ENCODE data around the gene TRIM16.
"Not testable (repeated sequence)": the region's sequence is repeated elsewhere in the genome, so short reads cannot be mapped to it uniquely, and the experiment has no call there.

Gene TRIM16

DNA sequence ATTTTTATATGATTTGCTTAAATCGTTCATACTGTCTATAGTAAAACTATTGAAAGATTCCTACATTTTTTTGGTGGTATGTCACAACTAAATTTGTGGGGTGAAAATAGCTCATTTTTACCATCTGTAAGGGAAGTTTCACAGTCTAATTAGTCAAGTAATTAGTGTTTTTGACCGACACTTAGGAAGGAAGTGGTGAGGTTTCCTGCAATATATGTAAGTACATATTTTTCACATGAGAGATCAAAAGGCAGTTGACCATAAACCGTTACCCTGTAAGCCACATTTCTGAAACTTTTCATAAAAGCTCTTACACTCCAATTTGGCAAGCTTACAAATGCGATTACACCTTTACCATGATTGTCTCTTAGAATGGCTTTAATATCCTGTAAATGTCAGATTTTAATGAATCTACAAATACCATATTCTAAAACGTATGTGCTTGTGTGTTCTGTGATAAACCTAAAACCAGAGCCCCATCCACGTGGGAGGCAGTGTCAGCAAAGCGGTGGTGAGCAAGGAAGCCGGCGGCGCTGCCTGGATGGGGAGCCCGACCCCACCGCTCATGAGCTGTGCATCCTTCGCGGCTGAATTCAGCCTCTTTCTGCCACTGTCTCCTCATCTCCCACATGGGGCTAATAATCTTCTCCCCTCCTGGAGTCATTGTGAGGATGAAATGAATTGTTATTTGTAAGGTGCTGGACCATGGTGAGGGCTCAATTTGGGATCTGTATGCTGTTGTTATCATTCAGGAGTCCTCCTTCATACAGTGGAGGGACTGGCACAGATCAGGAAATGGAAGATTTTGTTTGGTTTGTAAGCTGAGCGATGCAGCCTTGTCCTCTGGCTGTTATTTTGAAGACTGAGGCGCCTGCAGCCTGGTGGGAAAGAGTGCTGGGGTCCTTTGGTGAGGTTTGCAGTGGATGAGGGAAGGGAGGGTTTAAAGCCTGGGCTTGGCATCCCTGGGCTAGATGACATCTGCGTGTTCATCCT lies 94.3 kb downstream of the TRIM16 start:
- H3K79me2 ChIP-seq (ENCODE audit: insufficient read depth, low read length); H3K9me3 ChIP-seq (ENCODE audit: insufficient read depth, low read depth, low read length); H2AFZ ChIP-seq (ENCODE audit: low read length); H4K20me1 ChIP-seq (ENCODE audit: insufficient read depth, low read length, poor library complexity, severe bottlenecking); H3F3A ChIP-seq (ENCODE audit: low read depth); H3K9ac ChIP-seq (ENCODE audit: low read depth, low read length, poor library complexity, severe bottlenecking); H3K36me3 ChIP-seq (ENCODE audit: insufficient read depth, low read length); H3K4me3 ChIP-seq (ENCODE audit: low read length, poor library complexity, severe bottlenecking); H3K9me2 ChIP-seq (replicated peaks; ENCODE audit: low read depth, low read length); H3K4me1 ChIP-seq (ENCODE audit: insufficient read depth, low read length, poor library complexity, severe bottlenecking): not testable (repeated sequence)
- peaks cover 73% of the 10 kb centered on the region for H3K27me3 ChIP-seq (ENCODE audit: insufficient read depth, low read length, poor library complexity, severe bottlenecking)
- peak overlapping the region; percentile 57 for H3K4me2 ChIP-seq (ENCODE audit: low read depth, low read length, poor library complexity, severe bottlenecking)

DNA sequence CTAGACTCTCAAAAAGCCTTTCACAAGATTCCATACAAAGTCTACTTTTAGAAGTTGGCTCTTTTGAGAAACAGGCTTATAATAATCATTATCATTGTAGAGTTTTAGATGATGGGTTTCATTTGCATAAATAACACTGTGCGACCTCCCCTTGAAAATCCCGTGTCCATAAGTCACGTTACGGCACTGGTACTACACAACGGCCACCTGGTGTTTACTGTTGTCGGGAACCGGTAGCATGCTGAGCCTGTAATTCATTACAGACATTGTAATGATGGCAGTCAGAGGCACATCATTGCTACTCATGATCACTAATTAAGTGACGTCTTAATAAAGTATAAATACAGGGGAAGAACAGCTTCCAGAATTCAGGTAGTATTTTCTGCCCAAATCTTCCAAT lies 96.1 kb downstream of the TRIM16 start:
- H2AFZ ChIP-seq (ENCODE audit: low read length); H3F3A ChIP-seq (ENCODE audit: low read depth); H4K20me1 ChIP-seq (ENCODE audit: insufficient read depth, low read length, poor library complexity, severe bottlenecking); H3K9me3 ChIP-seq (ENCODE audit: insufficient read depth, low read depth, low read length); H3K4me1 ChIP-seq (ENCODE audit: insufficient read depth, low read length, poor library complexity, severe bottlenecking); H3K4me2 ChIP-seq (ENCODE audit: low read depth, low read length, poor library complexity, severe bottlenecking); H3K4me3 ChIP-seq (ENCODE audit: low read length, poor library complexity, severe bottlenecking); H3K36me3 ChIP-seq (ENCODE audit: insufficient read depth, low read length); H3K79me2 ChIP-seq (ENCODE audit: insufficient read depth, low read length); H3K9me2 ChIP-seq (replicated peaks; ENCODE audit: low read depth, low read length); H3K9ac ChIP-seq (ENCODE audit: low read depth, low read length, poor library complexity, severe bottlenecking): not testable (repeated sequence)
- H3K27me3 ChIP-seq (ENCODE audit: insufficient read depth, low read length, poor library complexity, severe bottlenecking), result peaks cover 73% of the 10 kb centered on the region

DNA sequence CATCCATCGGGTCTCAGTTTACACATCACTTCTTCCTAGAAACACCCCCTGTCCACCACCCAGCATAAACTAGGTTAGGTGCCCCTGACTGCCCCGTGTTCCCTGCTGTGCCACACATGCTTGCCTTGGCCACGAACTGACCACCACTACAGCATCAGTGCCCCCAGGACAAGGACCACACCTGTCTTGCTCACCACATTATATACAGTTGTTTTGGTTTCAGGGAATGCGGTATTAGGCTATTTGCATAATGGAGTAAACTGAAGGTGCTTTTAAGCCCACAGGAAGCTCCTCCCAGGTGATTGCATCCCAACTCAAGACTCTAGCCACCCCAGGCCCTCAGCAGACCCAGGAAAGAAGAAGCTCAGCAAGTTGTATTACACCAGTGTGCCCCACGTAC lies 100.8 kb downstream of the TRIM16 start:
- not testable (repeated sequence) for H2AFZ ChIP-seq (ENCODE audit: low read length); H3K9me2 ChIP-seq (replicated peaks; ENCODE audit: low read depth, low read length); H3K9me3 ChIP-seq (ENCODE audit: insufficient read depth, low read depth, low read length); H3K4me2 ChIP-seq (ENCODE audit: low read depth, low read length, poor library complexity, severe bottlenecking); H3K4me1 ChIP-seq (ENCODE audit: insufficient read depth, low read length, poor library complexity, severe bottlenecking); H3K79me2 ChIP-seq (ENCODE audit: insufficient read depth, low read length); H3K36me3 ChIP-seq (ENCODE audit: insufficient read depth, low read length); H3F3A ChIP-seq (ENCODE audit: low read depth); H3K9ac ChIP-seq (ENCODE audit: low read depth, low read length, poor library complexity, severe bottlenecking); H4K20me1 ChIP-seq (ENCODE audit: insufficient read depth, low read length, poor library complexity, severe bottlenecking); H3K4me3 ChIP-seq (ENCODE audit: low read length, poor library complexity, severe bottlenecking)
- peaks cover 58% of the 10 kb centered on the region for H3K27me3 ChIP-seq (ENCODE audit: insufficient read depth, low read length, poor library complexity, severe bottlenecking)

DNA sequence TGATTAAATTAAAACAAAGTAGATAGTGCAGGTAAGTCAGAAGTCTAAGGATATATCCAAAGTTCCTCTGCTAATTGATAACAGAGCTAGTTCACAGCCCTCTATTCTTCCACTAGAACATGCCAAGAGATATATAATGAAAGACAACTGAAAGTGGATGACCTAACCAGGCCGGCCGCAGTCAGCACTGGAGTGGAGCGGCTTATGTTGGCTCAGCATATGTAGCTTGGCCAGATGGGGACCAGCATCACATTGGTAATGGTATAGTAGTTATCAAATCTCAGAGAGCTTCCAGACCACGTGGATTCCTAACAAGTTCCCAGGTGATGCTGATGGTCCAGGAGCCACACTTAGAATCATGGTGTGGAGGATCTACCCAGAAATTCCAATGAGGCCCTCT lies 102.6 kb downstream of the TRIM16 start:
- not testable (repeated sequence) for H2AFZ ChIP-seq (ENCODE audit: low read length); H3K9me3 ChIP-seq (ENCODE audit: insufficient read depth, low read depth, low read length); H3K79me2 ChIP-seq (ENCODE audit: insufficient read depth, low read length); H4K20me1 ChIP-seq (ENCODE audit: insufficient read depth, low read length, poor library complexity, severe bottlenecking); H3K4me3 ChIP-seq (ENCODE audit: low read length, poor library complexity, severe bottlenecking); H3K4me1 ChIP-seq (ENCODE audit: insufficient read depth, low read length, poor library complexity, severe bottlenecking); H3F3A ChIP-seq (ENCODE audit: low read depth); H3K9me2 ChIP-seq (replicated peaks; ENCODE audit: low read depth, low read length); H3K36me3 ChIP-seq (ENCODE audit: insufficient read depth, low read length); H3K4me2 ChIP-seq (ENCODE audit: low read depth, low read length, poor library complexity, severe bottlenecking); H3K9ac ChIP-seq (ENCODE audit: low read depth, low read length, poor library complexity, severe bottlenecking)
- peaks cover 39% of the 10 kb centered on the region for H3K27me3 ChIP-seq (ENCODE audit: insufficient read depth, low read length, poor library complexity, severe bottlenecking)

Data from Loucy (cell line).